ENCODE data around the gene GRK3. TPM values are rescaled to one million over a fixed set of nuclear protein-coding genes. Genes with fewer than 3 reads are reported as not detected.

GRK3 gene
- total and polyA plus RNA-seq, 4 experiments from 2014 or later: 0.11 to 3.2 (median 1.5) TPM

- Mint-ChIP-seq H3K4me3 (no peak overlapping the region), H3K4me1 (peaks cover 0 to 1% (median 0%) of the 10 kb centered on the region in 4 donors), H3K9me3 (peaks cover 0 to 3% (median 0%) of the 10 kb centered on the region in 8 donors), H3K27ac (no peak overlapping the region), H3K27me3 (peaks cover 3 to 5% of the 10 kb centered on the region in 2 donors), H3K36me3 (no peaks in the 10 kb centered on the region)
- POLR2A ChIA-PET (ENCODE audit: partially characterized antibody): no interaction called here
- H3K9me3 ChIP-seq (ENCODE audit: control insufficient read depth in 1 of 2, low read length in 2 of 2): no peaks in the 10 kb centered on the region
- H3K4me3 ChIP-seq (ENCODE audit: low read length in 2 of 2): no peak overlapping the region
- CTCF ChIA-PET (ENCODE audit: partially characterized antibody): interaction anchor here (2.1 kb wide), 1 partner anchor 13 kb away, joined by 7 read pairs; no protein-coding TSS in a partner anchor
- no peaks in the 10 kb centered on the region for H3K4me1 ChIP-seq (ENCODE audit: insufficient read depth, low read length)
- no peak overlapping the region for H3K27ac ChIP-seq (ENCODE audit: low read depth, low read length)
- no peaks in the 10 kb centered on the region for H3K36me3 ChIP-seq (ENCODE audit: insufficient read depth, low read length)
- intact Hi-C loops (cut with micrococcal nuclease): no loop called here
- DNase-seq: no peak
- no peaks in the 10 kb centered on the region for H3K27me3 ChIP-seq (ENCODE audit: insufficient read depth, low read length)
Observed at GRCh38 chr22:25760294-25760693, 195.8 kb downstream of the GRK3 start.

GRCh38 chr22:25760848-25761595 lies 196.5 kb downstream of the GRK3 start:
- Histone ChIP-seq H3K4me1 (ENCODE audit: insufficient read depth, low read length) (no peaks in the 10 kb centered on the region), H3K9me3 (ENCODE audit: control insufficient read depth in 1 of 2, low read length in 2 of 2) (no peaks in the 10 kb centered on the region), H3K27me3 (ENCODE audit: insufficient read depth, low read length) (no peaks in the 10 kb centered on the region), H3K36me3 (ENCODE audit: insufficient read depth, low read length) (no peaks in the 10 kb centered on the region), H3K27ac (ENCODE audit: low read depth, low read length) (no peak overlapping the region), H3K4me3 (ENCODE audit: low read length in 2 of 2) (no peak overlapping the region)
- POLR2A ChIA-PET (ENCODE audit: partially characterized antibody): no interaction called here
- peaks cover 3 to 5% of the 10 kb centered on the region in 2 donors for H3K27me3 Mint-ChIP-seq
- no peak for DNase-seq
- peaks cover 0 to 5% (median 3%) of the 10 kb centered on the region in 8 donors for H3K9me3 Mint-ChIP-seq
- no peaks in the 10 kb centered on the region for H3K36me3 Mint-ChIP-seq
- H3K4me1 Mint-ChIP-seq: peaks cover 0 to 1% (median 0%) of the 10 kb centered on the region in 4 donors
- no peak overlapping the region for H3K27ac Mint-ChIP-seq
- CTCF ChIA-PET (ENCODE audit: partially characterized antibody): interaction anchor here (2.1 kb wide), 1 partner anchor 12 kb away, joined by 7 read pairs; no protein-coding TSS in a partner anchor
- H3K4me3 Mint-ChIP-seq: no peak overlapping the region
- intact Hi-C loops (cut with micrococcal nuclease): no loop called here

- Histone ChIP-seq H3K36me3 (ENCODE audit: insufficient read depth, low read length) (no peaks in the 10 kb centered on the region), H3K27me3 (ENCODE audit: insufficient read depth, low read length) (no peaks in the 10 kb centered on the region), H3K4me3 (ENCODE audit: low read length in 2 of 2) (no peak overlapping the region), H3K9me3 (ENCODE audit: control insufficient read depth in 1 of 2, low read length in 2 of 2) (peaks cover 0 to 7% of the 10 kb centered on the region in 2 donors), H3K4me1 (ENCODE audit: insufficient read depth, low read length) (no peaks in the 10 kb centered on the region), H3K27ac (ENCODE audit: low read depth, low read length) (no peak overlapping the region)
- DNase-seq: no peak
- H3K27ac Mint-ChIP-seq: no peak overlapping the region
- intact Hi-C loops (cut with micrococcal nuclease): no loop called here
- peaks cover 0 to 15% (median 10%) of the 10 kb centered on the region in 8 donors for H3K9me3 Mint-ChIP-seq
- peaks cover 0 to 5% of the 10 kb centered on the region in 2 donors for H3K36me3 Mint-ChIP-seq
- H3K4me3 Mint-ChIP-seq: peak overlapping the region in 1 of 8 donors; percentile 21
- CTCF ChIA-PET (ENCODE audit: partially characterized antibody): interaction anchor here (2.1 kb wide), 1 partner anchor 11 kb away, joined by 7 read pairs; no protein-coding TSS in a partner anchor
- POLR2A ChIA-PET (ENCODE audit: partially characterized antibody): no interaction called here
- peaks cover 4 to 5% of the 10 kb centered on the region in 2 donors for H3K27me3 Mint-ChIP-seq
- H3K4me1 Mint-ChIP-seq: peaks cover 0 to 1% (median 0%) of the 10 kb centered on the region in 4 donors
Observed at GRCh38 chr22:25762147-25762546, 197.7 kb downstream of the GRK3 start.

GRCh38 chr22:25763239-25763777 lies 198.8 kb downstream of the GRK3 start:
- intact Hi-C loops (cut with micrococcal nuclease): no loop called here
- CTCF ChIA-PET (ENCODE audit: partially characterized antibody): interaction anchor here (1.4 kb wide), 1 partner anchor 10 kb away, joined by 4 read pairs; no protein-coding TSS in a partner anchor
- H3K27ac ChIP-seq (ENCODE audit: low read depth, low read length): no peak overlapping the region
- H3K27me3 ChIP-seq (ENCODE audit: insufficient read depth, low read length): no peaks in the 10 kb centered on the region
- Mint-ChIP-seq H3K36me3 (peaks cover 0 to 5% of the 10 kb centered on the region in 2 donors), H3K4me3 (no peak overlapping the region), H3K4me1 (peaks cover 0 to 1% (median 0%) of the 10 kb centered on the region in 4 donors), H3K27ac (no peak overlapping the region), H3K9me3 (peaks cover 0 to 18% (median 10%) of the 10 kb centered on the region in 8 donors), H3K27me3 (peaks cover 4 to 5% of the 10 kb centered on the region in 2 donors)
- H3K4me1 ChIP-seq (ENCODE audit: insufficient read depth, low read length): no peaks in the 10 kb centered on the region
- DNase-seq: no peak
- no peaks in the 10 kb centered on the region for H3K36me3 ChIP-seq (ENCODE audit: insufficient read depth, low read length)
- POLR2A ChIA-PET (ENCODE audit: partially characterized antibody): no interaction called here
- H3K4me3 ChIP-seq (ENCODE audit: low read length in 2 of 2): no peak overlapping the region
- H3K9me3 ChIP-seq (ENCODE audit: control insufficient read depth in 1 of 2, low read length in 2 of 2): peaks cover 0 to 7% of the 10 kb centered on the region in 2 donors

- peaks cover 0 to 18% (median 10%) of the 10 kb centered on the region in 8 donors for H3K9me3 Mint-ChIP-seq
- H3K27me3 Mint-ChIP-seq: peaks cover 1 to 6% of the 10 kb centered on the region in 2 donors
- Histone ChIP-seq H3K27ac (ENCODE audit: low read depth, low read length) (no peak overlapping the region), H3K9me3 (ENCODE audit: control insufficient read depth in 1 of 2, low read length in 2 of 2) (peaks cover 0 to 7% of the 10 kb centered on the region in 2 donors), H3K4me1 (ENCODE audit: insufficient read depth, low read length) (no peaks in the 10 kb centered on the region), H3K4me3 (ENCODE audit: low read length in 2 of 2) (no peak overlapping the region), H3K27me3 (ENCODE audit: insufficient read depth, low read length) (no peaks in the 10 kb centered on the region), H3K36me3 (ENCODE audit: insufficient read depth, low read length) (no peaks in the 10 kb centered on the region)
- no peak for DNase-seq
- H3K27ac Mint-ChIP-seq: no peak overlapping the region
- intact Hi-C loops (cut with micrococcal nuclease): no loop called here
- ChIA-PET CTCF (ENCODE audit: partially characterized antibody) (interaction anchor here (1.4 kb wide), 1 partner anchor 8 kb away, joined by 4 read pairs; no protein-coding TSS in a partner anchor), POLR2A (ENCODE audit: partially characterized antibody) (no interaction called here)
- H3K4me3 Mint-ChIP-seq: no peak overlapping the region
- H3K4me1 Mint-ChIP-seq: peaks cover 0 to 1% (median 0%) of the 10 kb centered on the region in 4 donors
- H3K36me3 Mint-ChIP-seq: peaks cover 0 to 5% of the 10 kb centered on the region in 2 donors
Observed at GRCh38 chr22:25764270-25765015, 200.0 kb downstream of the GRK3 start.

GRCh38 chr22:25765016-25765367 lies 200.5 kb downstream of the GRK3 start:
- H3K27me3 ChIP-seq (ENCODE audit: insufficient read depth, low read length): no peaks in the 10 kb centered on the region
- H3K36me3 Mint-ChIP-seq: peaks cover 0 to 5% of the 10 kb centered on the region in 2 donors
- no peak overlapping the region for H3K27ac Mint-ChIP-seq
- no peak overlapping the region for H3K27ac ChIP-seq (ENCODE audit: low read depth, low read length)
- intact Hi-C loops (cut with micrococcal nuclease): no loop called here
- DNase-seq: no peak
- ChIA-PET POLR2A (ENCODE audit: partially characterized antibody) (no interaction called here), CTCF (ENCODE audit: partially characterized antibody) (no interaction called here)
- peaks cover 0 to 7% of the 10 kb centered on the region in 2 donors for H3K9me3 ChIP-seq (ENCODE audit: control insufficient read depth in 1 of 2, low read length in 2 of 2)
- H3K4me1 ChIP-seq (ENCODE audit: insufficient read depth, low read length): no peaks in the 10 kb centered on the region
- H3K27me3 Mint-ChIP-seq: peaks cover 1 to 6% of the 10 kb centered on the region in 2 donors
- peaks cover 0 to 18% (median 10%) of the 10 kb centered on the region in 8 donors for H3K9me3 Mint-ChIP-seq
- H3K36me3 ChIP-seq (ENCODE audit: insufficient read depth, low read length): no peaks in the 10 kb centered on the region
- no peak overlapping the region for H3K4me3 Mint-ChIP-seq
- no peak overlapping the region for H3K4me3 ChIP-seq (ENCODE audit: low read length in 2 of 2)
- H3K4me1 Mint-ChIP-seq: peaks cover 0 to 1% (median 0%) of the 10 kb centered on the region in 4 donors

GRCh38 chr22:25765801-25766200 lies 201.3 kb downstream of the GRK3 start:
- Mint-ChIP-seq H3K4me3 (no peak overlapping the region), H3K36me3 (peaks cover 0 to 5% of the 10 kb centered on the region in 2 donors), H3K9me3 (peaks cover 0 to 18% (median 10%) of the 10 kb centered on the region in 8 donors), H3K27ac (no peak overlapping the region), H3K4me1 (peaks cover 0 to 1% (median 0%) of the 10 kb centered on the region in 4 donors), H3K27me3 (peaks cover 1 to 6% of the 10 kb centered on the region in 2 donors)
- Histone ChIP-seq H3K4me1 (ENCODE audit: insufficient read depth, low read length) (no peaks in the 10 kb centered on the region), H3K36me3 (ENCODE audit: insufficient read depth, low read length) (no peaks in the 10 kb centered on the region), H3K4me3 (ENCODE audit: low read length in 2 of 2) (no peak overlapping the region), H3K27ac (ENCODE audit: low read depth, low read length) (no peak overlapping the region), H3K9me3 (ENCODE audit: control insufficient read depth in 1 of 2, low read length in 2 of 2) (peaks cover 0 to 7% of the 10 kb centered on the region in 2 donors), H3K27me3 (ENCODE audit: insufficient read depth, low read length) (no peaks in the 10 kb centered on the region)
- ChIA-PET POLR2A (ENCODE audit: partially characterized antibody) (no interaction called here), CTCF (ENCODE audit: partially characterized antibody) (interaction anchor here (1.2 kb wide), 1 partner anchor 304 kb away, joined by 5 read pairs; no protein-coding TSS in a partner anchor)
- DNase-seq: no peak
- intact Hi-C loops (cut with micrococcal nuclease): no loop called here
